HFFc6 (cell line): ENCODE results near the gene SIPA1L2. TPM values are rescaled to one million over a fixed set of nuclear protein-coding genes. Genes with fewer than 3 reads are reported as not detected.

Experiments
- DNase-seq: peaks from one replicate; pipeline ENCODE4 v3.0.0-alpha.2; 2018
- H3K27ac Mint-ChIP-seq: 2 replicates; pipeline ENCODE4 v1.8.0; 2020; ENCODE audit warnings: mild to moderate bottlenecking, mixed read lengths
- H3K27me3 Mint-ChIP-seq: 2 replicates; pipeline ENCODE4 v1.8.0; 2021; ENCODE audit warnings: mild to moderate bottlenecking, moderate library complexity, mixed read lengths; ENCODE audit not compliant: insufficient read depth
- H3K36me3 Mint-ChIP-seq: 2 replicates; pipeline ENCODE4 v1.8.0; 2021; ENCODE audit warnings: low read depth, mixed read lengths
- H3K4me1 Mint-ChIP-seq: 2 replicates; pipeline ENCODE4 v1.8.0; 2020; ENCODE audit warnings: low read depth, mixed read lengths
- H3K4me3 Mint-ChIP-seq: 2 replicates; pipeline ENCODE4 v1.8.0; 2020; ENCODE audit warnings: mild to moderate bottlenecking, moderate library complexity, mixed read lengths
- H3K9me3 Mint-ChIP-seq: 2 replicates; pipeline ENCODE4 v1.8.0; 2020; ENCODE audit warnings: mild to moderate bottlenecking, mixed read lengths
- total RNA-seq, 6 experiments: library from RNA; stranded (reverse); fragmentation: NEBNext Ultra II Directional; extraction: Animal tissue kit (Norgen Biotek cat#: 25700); gene quantifications; 2 replicates in 1 of 6; 3 replicates in 5 of 6; pipeline ENCODE4 v1.2.3, GENCODE V29; 2021
- TF ChIP-seq, protein P1 (sequence below): fragments of 200-600 bp; sonication (generic); IDR thresholded peaks from 2 replicates; pipeline ENCODE4 v1.5.0; 2021; ENCODE audit warnings: antibody characterized with exemption, mild to moderate bottlenecking

SIPA1L2 gene
- total RNA-seq, 6 experiments from 2014 or later, result 0.02 to 0.05 (median 0.02) TPM; not detected in 1

DNA sequence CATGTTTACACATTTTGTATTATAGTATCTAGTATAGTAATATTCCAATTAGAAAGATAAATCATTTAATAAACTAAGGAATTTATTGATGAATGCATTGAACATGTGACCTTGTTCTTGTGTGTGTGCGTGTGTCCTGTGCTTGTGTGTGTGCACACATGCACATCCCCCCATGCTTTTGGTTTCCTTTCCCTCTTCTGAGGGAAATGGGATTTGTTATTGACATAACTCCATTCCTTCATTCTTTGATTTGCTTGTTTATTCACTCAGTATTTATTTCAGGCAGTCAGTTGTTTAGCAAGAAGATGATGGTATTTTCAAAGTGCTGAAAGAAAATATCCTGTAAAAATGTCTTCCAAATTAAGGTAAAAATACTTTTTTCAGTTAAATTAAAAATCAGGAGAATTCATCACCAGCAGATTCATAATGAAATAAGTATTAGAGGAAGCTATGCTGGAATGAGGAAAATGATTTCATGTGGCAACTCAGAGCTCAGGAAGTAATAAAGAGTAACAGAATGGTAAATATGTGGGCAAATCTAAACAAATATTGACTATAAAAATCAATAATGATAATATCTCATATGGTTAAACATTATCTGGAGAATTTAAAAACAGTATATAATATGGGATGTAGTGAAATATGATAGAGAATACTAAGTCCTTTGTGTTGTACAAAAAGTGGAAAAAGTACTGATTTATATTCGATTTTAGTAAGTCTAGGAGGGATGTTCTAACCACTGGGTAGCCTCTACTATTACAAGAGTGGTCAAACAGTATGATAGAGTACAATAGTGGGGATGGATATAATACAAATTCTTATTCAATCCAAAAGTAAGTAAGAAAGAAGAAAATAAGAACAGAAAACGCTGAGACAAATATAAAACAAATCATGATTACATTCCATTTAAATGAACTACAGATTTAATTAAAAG is 35.2 kb upstream of the SIPA1L2 start:
- Mint-ChIP-seq H3K4me3 (no peak overlapping the region), H3K27ac (no peak overlapping the region), H3K27me3 (no peaks in the 10 kb centered on the region; the same call in 1 of the 2 replicates), H3K4me1 (no peaks in the 10 kb centered on the region), H3K36me3 (no peaks in the 10 kb centered on the region), H3K9me3 (peaks cover 31% of the 10 kb centered on the region)
- DNase-seq, result no peak
- TF ChIP-seq, protein P1, sequence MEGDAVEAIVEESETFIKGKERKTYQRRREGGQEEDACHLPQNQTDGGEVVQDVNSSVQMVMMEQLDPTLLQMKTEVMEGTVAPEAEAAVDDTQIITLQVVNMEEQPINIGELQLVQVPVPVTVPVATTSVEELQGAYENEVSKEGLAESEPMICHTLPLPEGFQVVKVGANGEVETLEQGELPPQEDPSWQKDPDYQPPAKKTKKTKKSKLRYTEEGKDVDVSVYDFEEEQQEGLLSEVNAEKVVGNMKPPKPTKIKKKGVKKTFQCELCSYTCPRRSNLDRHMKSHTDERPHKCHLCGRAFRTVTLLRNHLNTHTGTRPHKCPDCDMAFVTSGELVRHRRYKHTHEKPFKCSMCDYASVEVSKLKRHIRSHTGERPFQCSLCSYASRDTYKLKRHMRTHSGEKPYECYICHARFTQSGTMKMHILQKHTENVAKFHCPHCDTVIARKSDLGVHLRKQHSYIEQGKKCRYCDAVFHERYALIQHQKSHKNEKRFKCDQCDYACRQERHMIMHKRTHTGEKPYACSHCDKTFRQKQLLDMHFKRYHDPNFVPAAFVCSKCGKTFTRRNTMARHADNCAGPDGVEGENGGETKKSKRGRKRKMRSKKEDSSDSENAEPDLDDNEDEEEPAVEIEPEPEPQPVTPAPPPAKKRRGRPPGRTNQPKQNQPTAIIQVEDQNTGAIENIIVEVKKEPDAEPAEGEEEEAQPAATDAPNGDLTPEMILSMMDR, result no peak

DNA sequence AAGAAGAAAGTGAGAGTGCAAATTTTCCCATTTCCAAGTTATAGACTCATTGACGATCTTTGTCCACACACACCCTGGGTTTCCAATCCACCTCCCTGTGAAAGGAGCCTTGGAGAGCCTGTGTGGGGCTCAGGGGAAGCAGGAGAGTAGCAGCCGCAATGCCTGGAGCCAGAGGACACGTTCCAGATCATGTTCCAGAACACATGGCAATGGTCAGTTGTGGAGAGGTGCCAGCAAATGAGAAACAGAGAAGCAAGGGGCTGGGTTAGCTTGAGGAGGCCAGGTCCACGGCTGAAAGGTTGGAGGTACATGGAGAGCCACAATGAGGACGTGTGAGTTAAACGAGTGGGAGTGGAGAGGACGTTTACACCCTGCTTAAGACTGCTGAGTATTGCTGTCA is 33.0 kb upstream of the SIPA1L2 start:
- H3K9me3 Mint-ChIP-seq, result peaks cover 26% of the 10 kb centered on the region
- H3K36me3 Mint-ChIP-seq, result no peaks in the 10 kb centered on the region
- DNase-seq, result no peak
- H3K4me1 Mint-ChIP-seq, result no peaks in the 10 kb centered on the region
- no peak overlapping the region for H3K27ac Mint-ChIP-seq
- TF ChIP-seq, protein P1, result no peak
- no peak overlapping the region for H3K4me3 Mint-ChIP-seq
- no peaks in the 10 kb centered on the region; the same call in 1 of the 2 replicates for H3K27me3 Mint-ChIP-seq

DNA sequence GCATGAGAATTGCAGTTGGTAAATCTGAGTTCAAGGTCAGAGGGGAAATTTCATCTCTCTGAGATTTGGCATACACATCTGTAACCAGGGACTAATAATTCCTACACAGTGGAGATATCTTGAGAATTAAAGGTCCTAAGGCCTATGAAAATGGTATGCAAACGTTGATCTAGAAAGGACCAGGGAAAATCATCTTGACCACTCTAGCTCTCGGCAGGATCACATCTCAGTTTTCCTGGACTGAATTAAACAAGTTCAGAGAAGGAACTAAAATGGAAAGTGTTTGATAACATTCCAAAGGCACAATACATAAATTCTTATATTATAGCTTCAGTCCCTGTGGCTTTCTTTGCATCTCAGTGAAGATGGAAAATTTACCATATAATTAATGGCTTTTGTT is 28.5 kb upstream of the SIPA1L2 start:
- no peak for DNase-seq
- TF ChIP-seq, protein P1, result no peak
- Mint-ChIP-seq H3K4me1 (no peaks in the 10 kb centered on the region), H3K4me3 (no peak overlapping the region), H3K9me3 (peaks cover 23% of the 10 kb centered on the region), H3K36me3 (no peaks in the 10 kb centered on the region), H3K27me3 (no peaks in the 10 kb centered on the region), H3K27ac (no peak overlapping the region)

DNA sequence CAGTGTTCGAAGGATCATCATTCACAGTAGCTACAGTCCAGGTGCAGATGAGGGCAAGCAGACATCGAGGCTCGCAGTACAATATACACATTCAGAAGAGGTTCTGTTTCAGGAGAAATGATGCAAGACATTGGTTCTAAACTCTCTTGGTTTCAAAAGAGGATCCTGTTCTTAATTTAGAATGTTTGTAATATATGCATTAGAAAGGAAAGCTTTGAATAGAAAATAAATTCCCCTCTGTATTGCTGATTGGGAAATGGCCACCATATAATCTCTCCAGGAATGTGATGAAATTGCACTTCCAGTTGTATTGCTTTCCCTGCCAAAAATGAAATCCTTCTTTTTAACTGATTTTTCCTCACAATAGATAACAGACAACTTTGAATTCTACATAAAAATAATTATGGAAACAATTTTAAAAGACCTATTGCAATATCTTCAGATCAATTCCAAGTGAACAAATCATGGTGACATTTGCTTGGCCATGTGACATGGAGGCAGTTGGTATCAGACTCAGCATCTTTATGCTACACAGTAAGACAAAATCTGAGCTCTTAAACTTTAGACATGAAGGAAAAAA is 27.6 kb upstream of the SIPA1L2 start:
- Mint-ChIP-seq H3K4me3 (no peak overlapping the region), H3K9me3 (peaks cover 25% of the 10 kb centered on the region), H3K27ac (no peak overlapping the region), H3K36me3 (no peaks in the 10 kb centered on the region), H3K4me1 (no peaks in the 10 kb centered on the region), H3K27me3 (no peaks in the 10 kb centered on the region; the same call in 1 of the 2 replicates)
- TF ChIP-seq, protein P1, result no peak
- DNase-seq, result no peak

DNA sequence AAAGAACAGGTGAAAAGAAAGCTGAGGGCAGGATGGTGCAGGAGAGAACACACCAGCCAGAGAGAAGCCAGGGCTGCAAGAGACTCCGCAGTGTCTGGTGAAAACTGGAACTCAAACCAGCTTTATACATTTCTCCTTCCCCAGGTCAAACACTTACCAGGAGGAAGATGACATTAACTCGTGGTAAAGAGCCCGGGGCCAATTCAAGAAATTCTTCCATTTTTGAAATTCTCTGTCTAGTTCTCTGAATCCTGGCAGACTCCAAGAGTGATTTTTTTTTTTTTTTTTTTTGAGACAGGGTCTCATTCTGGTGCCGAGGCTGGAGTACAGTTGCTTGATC is 25.8 kb upstream of the SIPA1L2 start:
- peaks cover 28% of the 10 kb centered on the region for H3K9me3 Mint-ChIP-seq
- H3K36me3 Mint-ChIP-seq, result no peaks in the 10 kb centered on the region
- no peaks in the 10 kb centered on the region for H3K4me1 Mint-ChIP-seq
- no peak overlapping the region for H3K4me3 Mint-ChIP-seq
- no peak for DNase-seq
- no peaks in the 10 kb centered on the region; the same call in 1 of the 2 replicates for H3K27me3 Mint-ChIP-seq
- TF ChIP-seq, protein P1, result no peak
- H3K27ac Mint-ChIP-seq, result no peak overlapping the region
